GM19240 (cell line): ENCODE data around the gene PLEKHO2.

Experiments
- DNase-seq: peaks from one replicate; pipeline ENCODE4 v3.0.0; 2011; ENCODE audit warnings: low spot score; ENCODE audit not compliant: insufficient read length

PLEKHO2 gene

DNA sequence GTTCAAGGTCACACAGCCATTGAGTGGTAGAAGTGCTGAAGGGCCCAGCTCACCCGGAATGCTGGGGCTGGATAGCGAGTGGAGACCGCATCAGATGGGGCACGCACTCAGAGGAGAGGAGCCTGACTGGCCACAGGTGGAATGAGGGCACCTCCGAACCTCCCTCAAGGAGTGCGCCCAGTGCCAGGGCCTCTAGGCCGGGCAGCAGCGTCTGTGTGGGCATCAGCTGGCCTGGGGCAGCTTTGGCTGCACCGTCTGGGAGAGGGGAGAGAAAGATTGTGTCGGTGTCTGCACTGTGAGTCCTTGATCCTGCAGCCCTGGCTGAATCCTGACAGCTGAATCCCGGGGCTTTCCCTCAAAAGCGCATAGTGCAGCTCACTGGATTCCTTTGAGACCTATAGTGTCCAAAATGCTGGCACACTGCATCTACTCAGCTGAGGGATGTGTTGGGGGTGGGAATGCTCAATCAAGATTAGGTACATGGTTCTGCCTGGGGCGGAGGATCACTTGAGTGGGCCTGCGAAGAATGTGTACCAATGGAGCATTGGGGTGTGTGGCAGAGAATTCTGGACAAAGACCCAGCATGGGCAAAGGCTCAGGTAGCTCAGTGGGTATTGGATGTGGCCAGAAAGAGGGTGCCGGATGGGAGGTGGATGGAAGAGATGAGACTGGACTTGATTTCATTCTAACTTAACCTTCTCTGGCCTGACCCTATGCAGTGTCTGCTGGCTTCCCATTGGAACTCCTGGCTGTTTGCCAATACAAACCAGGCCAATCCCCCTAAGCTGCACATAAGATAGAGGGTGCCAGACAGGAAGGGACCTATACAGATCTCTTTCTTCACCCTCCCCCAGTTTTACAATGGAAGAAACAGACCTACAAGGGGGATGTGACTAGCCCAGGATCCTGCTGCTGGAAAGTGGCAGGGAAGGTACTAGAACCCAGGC is 70.9 kb downstream of the PLEKHO2 start:
- DNase-seq: no peak

DNA sequence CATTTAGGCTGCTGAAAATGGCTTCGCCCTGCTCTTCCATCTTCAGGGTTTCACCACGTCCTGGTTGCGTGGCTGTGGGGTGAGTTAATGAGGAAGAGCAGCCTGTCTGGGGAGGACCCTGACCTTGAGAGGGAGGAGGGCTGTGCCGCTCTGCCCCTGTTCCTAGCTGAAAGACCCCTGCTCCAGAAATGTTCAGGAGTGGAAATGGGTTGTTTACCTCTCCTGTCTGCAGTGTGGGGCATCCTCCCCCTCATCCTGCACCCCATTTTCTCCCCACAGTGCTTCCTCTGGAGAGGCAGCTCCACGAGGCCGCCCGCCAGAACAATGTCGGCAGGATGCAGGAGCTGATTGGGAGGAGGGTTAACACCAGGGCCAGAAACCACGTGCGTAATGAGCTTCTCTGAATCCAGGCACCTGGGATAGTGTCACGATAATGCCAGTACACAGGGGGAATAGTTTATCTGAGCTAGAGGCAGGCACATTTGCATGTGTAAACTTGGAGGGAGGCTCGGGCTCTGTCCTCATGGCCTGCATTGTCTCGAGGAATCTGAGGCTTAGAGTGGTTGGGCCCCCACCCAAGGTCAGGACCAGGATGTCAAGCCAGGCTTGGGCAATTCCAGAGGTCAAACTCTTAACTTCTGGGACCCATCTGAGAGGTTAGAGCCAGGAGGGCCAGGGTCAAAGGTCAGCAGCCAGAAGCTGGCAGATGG is 74.0 kb downstream of the PLEKHO2 start:
- no peak for DNase-seq

DNA sequence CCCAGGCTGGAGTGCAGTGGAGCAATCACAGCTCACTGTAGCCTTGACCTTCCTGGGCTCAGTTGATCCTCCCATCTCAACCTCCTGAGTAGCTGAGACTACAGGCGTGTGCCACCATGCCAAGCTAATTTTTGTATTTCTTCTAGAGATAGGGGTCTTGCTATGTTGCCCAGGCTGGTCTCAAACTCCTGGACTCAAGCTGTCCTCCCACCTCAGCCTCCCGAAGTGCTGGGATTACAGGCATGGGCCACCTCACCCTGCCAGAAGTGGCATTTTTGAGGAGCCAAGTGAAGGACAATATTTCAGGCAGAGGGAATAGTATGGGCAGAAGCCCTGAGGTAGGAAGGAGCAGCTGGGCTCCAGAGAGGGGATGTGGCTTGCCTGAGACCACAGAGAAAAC is 74.7 kb downstream of the PLEKHO2 start:
- no peak for DNase-seq

GRCh38 chr15:64917211-64917610 is 75.5 kb downstream of the PLEKHO2 start:
- no peak for DNase-seq
